NCI-H82 treated with DMSO at 0.1 percent for 48 hours (cell line): ENCODE data around the gene NUDT22.

Experiments used
- DNase-seq: peaks from one replicate; lab custom pipeline; 2025; ENCODE audit not compliant: unreplicated experiment; lab: John Stamatoyannopoulos, UW

The NUDT22 gene

GRCh38 chr11:64226507-64227051, 505 bp downstream of the NUDT22 start:
- no peak for DNase-seq

GRCh38 chr11:64227405-64227956, 1.4 kb downstream of the NUDT22 start:
- DNase-seq: no peak

DNA sequence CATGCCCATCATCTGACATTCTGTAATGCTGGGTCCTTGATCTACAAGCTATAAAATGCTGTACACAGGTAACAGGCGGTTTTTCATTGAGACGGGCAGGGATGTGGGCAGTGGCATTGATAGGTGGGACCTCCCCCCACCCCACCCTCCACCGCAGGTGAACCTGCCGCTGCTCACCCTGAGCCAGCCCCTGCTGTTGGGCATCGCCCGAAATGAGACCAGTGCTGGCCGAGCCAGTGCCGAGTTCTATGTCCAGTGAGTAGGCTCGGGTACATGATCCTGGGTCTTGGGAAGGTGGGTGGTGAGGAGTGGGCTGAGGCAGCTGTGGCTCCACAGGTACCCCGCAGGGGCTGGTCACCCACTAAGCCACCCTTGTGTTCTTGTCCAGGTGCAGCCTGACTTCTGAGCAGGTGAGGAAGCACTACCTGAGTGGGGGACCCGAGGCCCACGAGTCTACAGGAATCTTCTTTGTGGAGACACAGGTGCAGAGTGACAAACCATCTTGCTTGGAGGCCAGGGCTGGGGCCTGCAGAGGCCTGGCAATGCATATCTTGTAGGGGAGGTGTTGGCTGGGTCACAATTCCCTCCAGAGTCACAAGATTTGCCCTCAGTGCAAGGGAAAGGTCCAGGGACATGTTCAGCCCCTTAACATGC, 3.1 kb downstream of the NUDT22 start:
- DNase-seq: no peak

DNA sequence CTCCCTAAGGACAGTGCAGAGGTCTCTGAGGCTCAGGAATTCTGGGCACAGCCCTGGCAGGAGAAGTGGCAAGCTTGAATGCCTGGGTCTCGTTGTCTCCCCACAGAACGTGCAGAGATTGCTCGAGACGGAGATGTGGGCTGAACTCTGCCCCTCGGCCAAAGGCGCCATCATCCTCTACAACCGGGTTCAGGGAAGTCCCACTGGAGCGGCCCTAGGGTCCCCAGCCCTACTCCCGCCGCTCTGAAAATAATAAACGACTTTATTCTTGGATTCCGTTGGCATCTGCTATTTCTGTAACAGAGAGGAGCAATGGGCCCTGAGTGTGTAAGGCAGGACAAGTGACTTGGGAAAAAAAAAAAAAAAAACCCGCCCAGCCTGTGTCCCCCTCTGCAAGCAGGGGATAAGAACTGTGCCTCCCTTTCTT, 3.7 kb downstream of the NUDT22 start:
- DNase-seq: no peak

DNA sequence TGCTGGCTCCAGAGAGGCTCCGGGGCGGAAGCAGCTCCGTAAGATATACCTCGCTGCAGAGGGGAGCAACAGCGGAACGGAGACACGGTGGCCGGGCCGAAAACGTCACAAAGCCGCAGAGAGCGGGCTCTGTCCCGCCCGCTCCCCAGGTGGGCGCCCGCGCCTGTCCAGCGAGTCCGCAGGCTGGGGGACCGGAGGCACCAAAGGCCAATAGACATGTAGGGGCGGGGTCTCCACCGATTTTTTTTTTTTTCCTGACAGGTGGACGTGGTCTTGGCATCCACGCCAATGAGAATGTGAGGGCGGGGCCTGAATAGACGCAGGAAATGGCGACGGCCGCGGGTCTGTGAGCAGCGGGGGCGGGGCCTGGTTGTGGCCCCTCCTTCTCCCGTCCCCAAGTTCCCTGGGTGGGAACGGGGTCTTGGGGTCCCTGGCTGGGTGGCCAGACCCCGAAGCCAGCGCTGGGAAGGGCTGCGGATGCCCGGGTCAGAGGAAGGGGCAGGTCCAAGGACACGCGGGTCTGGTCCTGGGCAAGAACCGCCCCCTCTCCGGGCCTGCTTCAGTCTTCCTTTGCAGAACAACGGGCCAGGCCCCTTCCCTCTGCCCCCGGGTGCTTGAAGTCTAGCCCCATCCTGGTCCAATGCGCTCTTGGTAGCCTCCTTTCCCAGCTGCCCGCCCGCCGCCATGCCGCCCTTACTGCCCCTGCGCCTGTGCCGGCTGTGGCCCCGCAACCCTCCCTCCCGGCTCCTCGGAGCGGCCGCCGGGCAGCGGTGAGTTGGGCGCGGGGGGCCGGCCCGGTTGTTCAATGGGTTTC, 4.3 kb downstream of the NUDT22 start, which contains the start of gene DNAJC4:
DNAJC4 (plus strand) TSS at position 378 of the 814 bp plus-strand sequence; CDS start at position 685, 307 bp downstream.
- peak; percentile 76 for DNase-seq

- DNase-seq: no peak
These were observed 4.9 kb downstream of the NUDT22 start for GRCh38 chr11:64230985-64231365.

- no peak for DNase-seq
These were observed 5.5 kb downstream of the NUDT22 start for GRCh38 chr11:64231546-64231945.

GRCh38 chr11:64232182-64232966, 6.3 kb downstream of the NUDT22 start:
- no peak for DNase-seq

DNA sequence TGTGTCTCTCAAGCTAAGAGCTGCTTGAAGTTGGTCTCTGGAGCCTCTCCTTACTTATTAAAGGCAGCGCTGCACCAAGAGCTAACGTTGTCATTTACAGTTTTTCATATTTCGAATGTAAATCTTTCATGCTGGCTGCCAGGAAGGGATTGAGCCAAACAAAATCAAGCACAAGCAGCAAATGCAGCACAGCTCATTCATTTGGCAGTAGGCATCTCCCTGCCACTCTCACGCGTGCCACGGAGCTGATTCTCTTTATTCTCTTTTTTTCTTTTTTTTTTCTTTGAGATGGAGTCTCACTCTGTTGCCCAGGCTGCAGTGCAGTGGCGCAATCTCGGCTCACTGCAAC, 6.9 kb downstream of the NUDT22 start:
- no peak for DNase-seq

- DNase-seq: peak; percentile 9
These were observed 8.0 kb downstream of the NUDT22 start, which contains the start of gene VEGFB for GRCh38 chr11:64233913-64234586. TSS of gene VEGFB (plus strand) at chr11:64234584. CDS start at chr11:64234834, 250 bp downstream.

- DNase-seq: no peak
These were observed 8.7 kb downstream of the NUDT22 start for GRCh38 chr11:64234647-64235379.

- DNase-seq: no peak
These were observed 9.5 kb downstream of the NUDT22 start for GRCh38 chr11:64235437-64236161.

- DNase-seq: no peak
These were observed 11.4 kb downstream of the NUDT22 start for GRCh38 chr11:64237484-64237951.

DNA sequence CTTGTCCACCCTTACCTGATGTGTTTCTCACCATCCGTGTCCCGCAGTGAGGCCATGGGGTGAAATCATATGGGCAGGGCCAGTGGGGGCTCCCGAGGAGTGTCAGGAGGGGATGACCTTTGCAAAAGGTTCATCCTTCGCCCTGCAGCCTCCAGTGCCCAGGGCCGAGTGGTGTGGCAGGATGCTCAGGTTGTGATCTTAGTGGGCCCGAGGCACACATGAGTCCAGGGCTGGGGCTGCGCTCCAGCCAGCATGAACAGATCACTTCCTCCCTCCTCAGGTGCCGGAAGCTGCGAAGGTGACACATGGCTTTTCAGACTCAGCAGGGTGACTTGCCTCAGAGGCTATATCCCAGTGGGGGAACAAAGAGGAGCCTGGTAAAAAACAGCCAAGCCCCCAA, 12.0 kb downstream of the NUDT22 start:
- DNase-seq: no peak

- DNase-seq: no peak
These were observed 12.9 kb downstream of the NUDT22 start for GRCh38 chr11:64238999-64239398.

DNA sequence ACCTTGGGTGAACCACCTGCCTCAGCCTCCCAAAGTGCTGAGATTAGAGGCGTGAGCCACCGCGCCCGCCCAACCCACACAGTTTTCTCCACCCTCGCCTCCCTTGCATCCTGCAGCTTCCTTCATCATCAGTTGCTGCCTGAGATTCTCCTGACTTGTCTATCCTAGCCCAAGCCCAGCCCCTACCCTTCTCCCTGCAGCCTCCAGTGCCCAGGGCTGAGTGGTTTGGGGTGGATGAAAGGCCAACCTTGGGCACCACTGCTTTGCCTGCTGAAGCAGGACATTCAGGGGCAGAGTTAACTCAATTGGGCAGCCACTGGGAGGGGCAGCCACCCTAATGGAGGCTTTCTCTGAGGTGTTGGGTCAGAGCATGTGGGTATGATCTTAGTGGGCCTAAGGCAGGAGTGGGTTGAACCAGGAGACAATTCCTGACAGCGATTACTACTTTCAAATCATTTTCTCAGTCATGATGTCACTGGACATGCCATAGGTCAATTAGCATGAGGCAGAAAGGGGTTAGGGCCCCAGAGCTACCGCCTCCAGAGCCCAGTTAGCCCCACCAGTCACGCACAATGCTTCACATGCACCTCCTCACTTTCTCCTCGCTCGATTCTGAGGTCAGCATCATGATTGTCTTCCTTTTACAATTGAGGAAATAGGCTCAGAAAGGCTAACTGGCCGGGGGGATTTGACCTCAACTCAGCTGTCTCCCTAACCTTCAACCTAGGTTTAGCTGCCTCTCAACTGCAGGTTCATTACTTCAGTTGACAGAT, 13.8 kb downstream of the NUDT22 start:
- no peak for DNase-seq

- DNase-seq: peak; percentile 71
These were observed 14.6 kb downstream of the NUDT22 start, which contains the start of gene FKBP2 for GRCh38 chr11:64240435-64241240. TSS of gene FKBP2 (plus strand) at chr11:64241095. CDS start at chr11:64242388, 1,293 bp downstream.

- DNase-seq: peak; percentile 93
These were observed 15.1 kb downstream of the NUDT22 start for GRCh38 chr11:64241241-64241490.
